Neural cell (in vitro differentiated cells): ENCODE data around the gene MDH2. TPM values are rescaled to one million over a fixed set of nuclear protein-coding genes. Genes with fewer than 3 reads are reported as not detected.

Experiments used
- H2AFZ ChIP-seq: fragments of 200-600, 300-800 bp; sonication (generic), shearing (Covaris generic); 2 replicates; pipeline ENCODE4 v1.6.0; 2014; ENCODE audit warnings: low read depth, mild to moderate bottlenecking, antibody characterized with exemption, low read length, moderate library complexity
- H3F3A ChIP-seq: fragments of 200-600 bp; shearing (Covaris generic); 2 replicates; pipeline ENCODE4 v1.6.1; 2016; ENCODE audit warnings: mild to moderate bottlenecking, moderate library complexity, mixed read lengths, antibody characterized with exemption, low read length; ENCODE audit not compliant: insufficient read depth, poor library complexity, severe bottlenecking
- H3K27ac ChIP-seq: fragments of 200-600, 300-800 bp; sonication (generic), shearing (Covaris generic); 2 replicates; pipeline ENCODE4 v1.5.1; 2014; ENCODE audit warnings: mild to moderate bottlenecking, low read length, moderate library complexity
- H3K27me3 ChIP-seq: fragments of 300-800, 200-600 bp; sonication (generic), shearing (Covaris generic); 2 replicates; pipeline ENCODE4 v1.6.0; 2014; ENCODE audit warnings: mild to moderate bottlenecking, low read depth, low read length, moderate library complexity; ENCODE audit not compliant: insufficient read depth
- H3K36me3 ChIP-seq: fragments of 300-800, 200-600 bp; sonication (generic), shearing (Covaris generic); 2 replicates; pipeline ENCODE4 v1.5.1; 2014; ENCODE audit warnings: mild to moderate bottlenecking, antibody characterized with exemption, low read length, moderate library complexity; ENCODE audit not compliant: insufficient read depth
- H3K4me2 ChIP-seq: fragments of 300-800, 200-600 bp; sonication (generic), shearing (Covaris generic); 2 replicates; pipeline ENCODE4 v1.6.0; 2014; ENCODE audit warnings: mild to moderate bottlenecking, low read length
- H3K4me3 ChIP-seq: fragments of 300-800, 200-600 bp; sonication (generic), shearing (Covaris generic); 2 replicates; pipeline ENCODE4 v1.5.1; 2014; ENCODE audit warnings: mild to moderate bottlenecking, low read length, moderate library complexity
- H3K79me2 ChIP-seq: fragments of 200-600 bp; shearing (Covaris generic); replicated peaks from 2 replicates; pipeline ENCODE4 v1.6.0; 2014; ENCODE audit warnings: mild to moderate bottlenecking, low read length, moderate library complexity; ENCODE audit not compliant: insufficient read depth
- H3K9ac ChIP-seq: fragments of 300-800, 200-600 bp; sonication (generic), shearing (Covaris generic); 2 replicates; pipeline ENCODE4 v1.6.1; 2016; ENCODE audit warnings: mild to moderate bottlenecking, low read length, mixed read lengths
- H3K9me2 ChIP-seq: fragments of 200-600 bp; shearing (Covaris generic); 2 replicates; pipeline ENCODE4 v1.6.1; 2016; ENCODE audit warnings: mild to moderate bottlenecking, low read length, mixed read lengths; ENCODE audit not compliant: insufficient read depth
- H3K9me3 ChIP-seq: fragments of 200-600, 300-800 bp; sonication (generic), shearing (Covaris generic); 2 replicates; pipeline ENCODE4 v1.6.1; 2016; ENCODE audit warnings: mild to moderate bottlenecking, mixed run types, low read length, moderate library complexity, mixed read lengths
- H4K20me1 ChIP-seq: fragments of 200-600 bp; shearing (Covaris generic); 2 replicates; pipeline ENCODE4 v1.6.1; 2016; ENCODE audit warnings: mild to moderate bottlenecking, mixed run types; ENCODE audit not compliant: insufficient read depth
- CTCF ChIP-seq: fragments of 450-650 bp; IDR thresholded peaks from 2 replicates; pipeline ENCODE4 v1.5.1; 2014; ENCODE audit warnings: antibody characterized with exemption, mild to moderate bottlenecking, moderate library complexity; ENCODE audit not compliant: poor library complexity, severe bottlenecking
- EP300 ChIP-seq: fragments of 450-650 bp; conservative IDR thresholded peaks from 2 replicates; pipeline ENCODE4 v1.6.1; 2014; ENCODE audit warnings: antibody characterized with exemption, mild to moderate bottlenecking, moderate library complexity; ENCODE audit not compliant: poor library complexity, severe bottlenecking
- EZH2 ChIP-seq: fragments of 200-600, 300-800 bp; shearing (Covaris generic), sonication (generic); IDR thresholded peaks from 2 replicates; pipeline ENCODE4 v1.6.1; 2014; ENCODE audit warnings: antibody characterized with exemption, low read length, borderline replicate concordance, mild to moderate bottlenecking; ENCODE audit not compliant: insufficient read depth, poor library complexity, severe bottlenecking
- MXI1 ChIP-seq: fragments of 450-650 bp; conservative IDR thresholded peaks from 2 replicates; pipeline ENCODE4 v1.6.1; 2014; ENCODE audit warnings: antibody characterized with exemption, mild to moderate bottlenecking; ENCODE audit not compliant: poor library complexity, severe bottlenecking
- POLR2AphosphoS5 ChIP-seq: IDR thresholded peaks from 2 replicates; pipeline ENCODE4 v1.6.1; 2012
- RAD21 ChIP-seq: fragments of 450-650 bp; conservative IDR thresholded peaks from 2 replicates; pipeline ENCODE4 v1.6.1; 2014; ENCODE audit warnings: antibody characterized with exemption, mild to moderate bottlenecking, moderate library complexity
- SMC3 ChIP-seq: fragments of 450-650 bp; conservative IDR thresholded peaks from 2 replicates; pipeline ENCODE4 v1.6.1; 2014; ENCODE audit warnings: antibody characterized with exemption, mild to moderate bottlenecking, moderate library complexity; ENCODE audit not compliant: poor library complexity
- TAF1 ChIP-seq: IDR thresholded peaks from 2 replicates; pipeline ENCODE4 v1.6.1; 2012; ENCODE audit warnings: low read depth
- polyA plus RNA-seq: library from polyadenylated mRNA; depleted of rRNA; stranded (reverse); fragments of >200 nt; gene quantifications from 2 replicates; pipeline ENCODE4 v1.2.3, GENCODE V29; 2014
- TF ChIP-seq, protein P1 (sequence below): IDR thresholded peaks from 2 replicates; pipeline ENCODE4 v1.6.1; 2012; ENCODE audit warnings: borderline replicate concordance

Gene MDH2
- polyA plus RNA-seq, 1 donor from 2014 or later, result 60.5 TPM

- TF ChIP-seq EP300 (no peak), TAF1 (no peak), SMC3 (no peak), EZH2 (no peak), MXI1 (no peak), RAD21 (no peak), POLR2AphosphoS5 (no peak), CTCF (no peak)
- TF ChIP-seq, protein P1, sequence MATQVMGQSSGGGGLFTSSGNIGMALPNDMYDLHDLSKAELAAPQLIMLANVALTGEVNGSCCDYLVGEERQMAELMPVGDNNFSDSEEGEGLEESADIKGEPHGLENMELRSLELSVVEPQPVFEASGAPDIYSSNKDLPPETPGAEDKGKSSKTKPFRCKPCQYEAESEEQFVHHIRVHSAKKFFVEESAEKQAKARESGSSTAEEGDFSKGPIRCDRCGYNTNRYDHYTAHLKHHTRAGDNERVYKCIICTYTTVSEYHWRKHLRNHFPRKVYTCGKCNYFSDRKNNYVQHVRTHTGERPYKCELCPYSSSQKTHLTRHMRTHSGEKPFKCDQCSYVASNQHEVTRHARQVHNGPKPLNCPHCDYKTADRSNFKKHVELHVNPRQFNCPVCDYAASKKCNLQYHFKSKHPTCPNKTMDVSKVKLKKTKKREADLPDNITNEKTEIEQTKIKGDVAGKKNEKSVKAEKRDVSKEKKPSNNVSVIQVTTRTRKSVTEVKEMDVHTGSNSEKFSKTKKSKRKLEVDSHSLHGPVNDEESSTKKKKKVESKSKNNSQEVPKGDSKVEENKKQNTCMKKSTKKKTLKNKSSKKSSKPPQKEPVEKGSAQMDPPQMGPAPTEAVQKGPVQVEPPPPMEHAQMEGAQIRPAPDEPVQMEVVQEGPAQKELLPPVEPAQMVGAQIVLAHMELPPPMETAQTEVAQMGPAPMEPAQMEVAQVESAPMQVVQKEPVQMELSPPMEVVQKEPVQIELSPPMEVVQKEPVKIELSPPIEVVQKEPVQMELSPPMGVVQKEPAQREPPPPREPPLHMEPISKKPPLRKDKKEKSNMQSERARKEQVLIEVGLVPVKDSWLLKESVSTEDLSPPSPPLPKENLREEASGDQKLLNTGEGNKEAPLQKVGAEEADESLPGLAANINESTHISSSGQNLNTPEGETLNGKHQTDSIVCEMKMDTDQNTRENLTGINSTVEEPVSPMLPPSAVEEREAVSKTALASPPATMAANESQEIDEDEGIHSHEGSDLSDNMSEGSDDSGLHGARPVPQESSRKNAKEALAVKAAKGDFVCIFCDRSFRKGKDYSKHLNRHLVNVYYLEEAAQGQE, result no peak
- no peak overlapping the region for H3K9ac ChIP-seq
- H3K27me3 ChIP-seq, result no peaks in the 10 kb centered on the region
- H2AFZ ChIP-seq, result no peak overlapping the region
- H3K27ac ChIP-seq, result no peak overlapping the region
- H3F3A ChIP-seq, result no peaks in the 10 kb centered on the region
- no peaks in the 10 kb centered on the region for H3K9me3 ChIP-seq
- H3K9me2 ChIP-seq, result no peaks in the 10 kb centered on the region
- H3K4me3 ChIP-seq, result no peak overlapping the region
- H4K20me1 ChIP-seq, result no peaks in the 10 kb centered on the region
- peaks cover 6% of the 10 kb centered on the region for H3K36me3 ChIP-seq
- H3K4me2 ChIP-seq, result no peak overlapping the region
- no peaks in the 10 kb centered on the region for H3K79me2 ChIP-seq
Measured at GRCh38 chr7:76002139-76002538, 45.8 kb upstream of the MDH2 start.

- H4K20me1 ChIP-seq, result no peaks in the 10 kb centered on the region
- peaks cover 6% of the 10 kb centered on the region for H3K36me3 ChIP-seq
- no peak overlapping the region for H3K4me2 ChIP-seq
- no peak overlapping the region for H3K9ac ChIP-seq
- no peaks in the 10 kb centered on the region for H3K79me2 ChIP-seq
- TF ChIP-seq EZH2, result no peak
- TF ChIP-seq, protein P1, result no peak
- TF ChIP-seq POLR2AphosphoS5, result no peak
- TF ChIP-seq SMC3, result no peak
- no peak for TF ChIP-seq RAD21
- no peak for TF ChIP-seq MXI1
- no peak for TF ChIP-seq EP300
- TF ChIP-seq CTCF, result no peak
- TF ChIP-seq TAF1, result no peak
- H3K4me3 ChIP-seq, result no peak overlapping the region
- H3K9me3 ChIP-seq, result no peaks in the 10 kb centered on the region
- no peaks in the 10 kb centered on the region for H3F3A ChIP-seq
- H2AFZ ChIP-seq, result no peak overlapping the region
- H3K9me2 ChIP-seq, result no peaks in the 10 kb centered on the region
- H3K27ac ChIP-seq, result no peak overlapping the region
- no peaks in the 10 kb centered on the region for H3K27me3 ChIP-seq
Measured at GRCh38 chr7:76002822-76003221, 45.1 kb upstream of the MDH2 start.
